T-helper 17 cell (primary cell): Measurements from ENCODE around the gene SLCO2B1. TPM values are rescaled to one million over a fixed set of nuclear protein-coding genes. Genes with fewer than 3 reads are reported as not detected.

Experiments
- ATAC-seq: fragments of 150-1000 bp; cut with Tn5 transposase; 2 replicates; pipeline ENCODE4 v1.10.0; 2021; ENCODE audit warnings: mild to moderate bottlenecking, moderate library complexity
- DNase-seq, 3 donors: peaks; one replicate each; pipeline versions ENCODE4 v3.0.0 to v3.0.0-alpha.2; 2020 to 2021
- H3K9me3 ChIP-seq: one replicate; pipeline ENCODE4 v1.7.0; 2013; ENCODE audit warnings: low read length, mild to moderate bottlenecking; ENCODE audit not compliant: control insufficient read depth, poor library complexity, severe bottlenecking
- H3K27ac Mint-ChIP-seq: one replicate; pipeline ENCODE4 v1.8.0; 2022; ENCODE audit warnings: mild to moderate bottlenecking, moderate library complexity, mixed read lengths
- H3K27me3 Mint-ChIP-seq: one replicate; pipeline ENCODE4 v1.8.0; 2022; ENCODE audit warnings: mixed read lengths
- H3K36me3 Mint-ChIP-seq: one replicate; pipeline ENCODE4 v1.8.0; 2022; ENCODE audit warnings: low read depth, mixed read lengths
- H3K4me1 Mint-ChIP-seq: one replicate; pipeline ENCODE4 v1.8.0; 2022; ENCODE audit warnings: mild to moderate bottlenecking, mixed read lengths
- H3K4me3 Mint-ChIP-seq: one replicate; pipeline ENCODE4 v1.8.0; 2022; ENCODE audit warnings: mild to moderate bottlenecking, moderate library complexity, mixed read lengths
- total RNA-seq, 4 donors: library from RNA in 2 of 4; stranded (reverse) in 2 of 4; gene quantifications; one replicate each; pipeline ENCODE4 v1.2.3 and lab custom pipeline; 2022 to 2026

SLCO2B1 gene
- total RNA-seq, 2 donors from 2014 or later: not detected

DNA sequence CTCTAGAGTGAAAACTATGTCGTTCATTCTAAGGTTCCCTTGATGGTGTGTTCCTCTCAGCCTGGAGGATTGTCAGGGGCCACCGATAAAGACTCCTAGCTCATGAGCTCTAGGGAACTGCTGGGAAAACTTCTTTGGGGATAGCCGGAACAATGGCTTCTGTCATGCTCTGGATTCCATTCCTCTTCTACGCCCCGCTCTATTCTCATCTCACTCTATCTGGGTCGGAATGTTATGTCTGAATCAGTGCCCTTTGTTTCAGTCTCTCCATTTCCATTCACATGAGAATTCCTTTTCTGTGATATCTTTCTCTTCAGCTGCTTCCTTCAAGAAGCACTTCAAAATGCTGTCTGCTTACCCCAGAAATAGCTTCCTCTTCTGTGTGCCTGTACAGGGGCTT, 16.9 kb upstream of the SLCO2B1 start:
- peaks cover 59% of the 10 kb centered on the region for H3K27me3 Mint-ChIP-seq
- no peaks in the 10 kb centered on the region for H3K9me3 ChIP-seq
- ATAC-seq: no peak
- no peak overlapping the region for H3K27ac Mint-ChIP-seq
- peaks cover 2% of the 10 kb centered on the region for H3K36me3 Mint-ChIP-seq
- H3K4me1 Mint-ChIP-seq: peaks cover 13% of the 10 kb centered on the region
- no peak overlapping the region for H3K4me3 Mint-ChIP-seq
- no peak for DNase-seq

DNA sequence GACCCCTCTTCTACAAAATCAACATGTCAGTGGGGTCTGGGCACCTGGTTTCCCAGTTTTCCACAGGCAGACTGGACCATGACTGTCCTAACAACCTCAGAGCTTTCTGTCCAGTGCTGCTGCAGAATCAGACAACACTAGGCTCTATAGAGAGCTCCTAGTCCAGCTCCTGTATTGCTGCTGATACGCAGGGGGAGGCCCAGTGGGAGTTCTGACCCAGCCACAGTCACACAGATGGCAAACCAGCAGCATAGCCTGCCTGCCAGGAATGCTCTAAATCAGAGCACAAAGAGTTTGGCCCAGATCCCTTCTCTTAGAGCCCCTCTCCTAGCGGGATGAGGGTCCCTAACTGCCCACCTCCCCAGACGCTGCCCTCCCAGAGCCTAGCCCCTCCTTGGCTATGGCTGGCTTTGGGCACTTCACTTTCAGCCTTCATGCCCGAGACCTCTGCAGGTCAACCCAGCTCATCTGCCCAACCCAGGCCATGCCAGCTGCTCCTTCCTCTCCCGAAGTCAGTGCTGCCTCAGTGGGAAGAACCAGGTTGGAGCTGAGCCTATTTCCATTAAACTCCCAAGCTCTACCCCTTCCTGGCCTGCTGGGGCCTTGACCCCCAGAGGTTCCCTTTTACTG, 15.8 kb upstream of the SLCO2B1 start:
- Mint-ChIP-seq H3K4me3 (no peak overlapping the region), H3K27ac (no peak overlapping the region), H3K27me3 (peaks cover 63% of the 10 kb centered on the region)

DNA sequence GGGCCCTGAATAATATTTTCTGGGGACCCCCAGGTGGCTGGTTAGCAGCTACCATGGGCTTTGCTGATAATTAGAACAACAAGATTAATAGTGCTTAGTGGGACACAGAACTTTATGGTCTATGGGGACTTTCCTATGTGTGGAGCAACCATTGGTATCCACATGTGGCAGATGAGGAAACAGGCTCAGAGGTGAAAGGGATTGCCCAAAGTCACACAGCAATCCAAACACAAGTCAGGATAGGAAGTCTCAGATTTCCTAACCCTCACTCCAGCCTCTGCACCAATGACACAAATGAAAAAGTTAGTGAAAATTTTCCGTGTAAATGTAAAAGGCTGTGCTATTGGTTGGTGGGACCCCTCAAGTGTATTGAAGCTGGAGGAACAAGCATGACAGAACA, 15.3 kb upstream of the SLCO2B1 start:
- no peak for DNase-seq
- H3K27ac Mint-ChIP-seq: no peak overlapping the region
- H3K4me3 Mint-ChIP-seq: no peak overlapping the region
- peaks cover 2% of the 10 kb centered on the region for H3K36me3 Mint-ChIP-seq
- H3K27me3 Mint-ChIP-seq: peaks cover 61% of the 10 kb centered on the region
- ATAC-seq: no peak
- H3K9me3 ChIP-seq: no peaks in the 10 kb centered on the region
- H3K4me1 Mint-ChIP-seq: peaks cover 18% of the 10 kb centered on the region

More for the DNA sequence above, 15.8 kb upstream of the SLCO2B1 start:
- peaks cover 2% of the 10 kb centered on the region for H3K36me3 Mint-ChIP-seq
- H3K9me3 ChIP-seq: no peaks in the 10 kb centered on the region
- DNase-seq (no peak), ATAC-seq (no peak)
- peaks cover 16% of the 10 kb centered on the region for H3K4me1 Mint-ChIP-seq

DNA sequence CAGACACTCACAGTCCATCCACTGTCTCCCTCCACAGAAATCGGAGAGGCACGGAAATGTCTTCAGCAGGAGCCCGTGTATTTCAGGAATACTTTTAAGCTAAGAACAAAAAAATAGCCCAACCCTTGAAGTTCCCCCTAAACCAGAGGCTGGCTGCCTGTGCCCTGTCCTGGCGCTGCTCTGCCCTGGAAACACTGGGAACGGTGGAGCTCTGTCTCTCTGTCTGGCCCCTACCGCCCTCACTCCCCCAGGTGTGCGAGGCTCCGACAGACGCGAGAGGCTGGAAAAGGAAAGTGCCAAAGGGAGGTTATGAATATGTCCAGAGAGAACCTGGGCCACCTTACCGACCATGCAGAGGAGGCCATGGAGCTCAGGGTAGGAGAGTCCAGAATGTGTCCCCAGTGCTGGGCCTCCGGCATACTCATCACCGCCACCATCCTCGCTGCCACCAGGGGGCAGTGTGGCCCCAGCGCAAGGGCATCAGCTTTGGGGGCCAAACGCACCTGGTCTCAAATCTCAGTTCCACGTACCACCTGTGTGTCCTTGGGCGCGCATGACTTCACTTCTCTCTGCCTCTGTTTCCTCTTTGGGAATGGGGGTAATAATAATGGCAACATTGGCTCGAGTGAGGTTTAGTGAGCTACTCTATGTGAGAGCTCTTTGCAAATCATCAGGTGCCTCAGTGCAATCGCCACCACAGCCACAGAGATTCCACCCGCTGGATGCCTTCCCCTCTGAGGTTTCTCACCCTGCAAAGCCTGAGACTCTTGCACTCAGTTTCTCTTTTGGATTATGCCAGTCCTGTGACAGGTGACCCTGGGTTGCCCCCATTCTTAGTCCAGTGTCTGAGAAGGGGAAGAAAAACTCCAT, 10.4 kb upstream of the SLCO2B1 start:
- H3K9me3 ChIP-seq: no peaks in the 10 kb centered on the region
- DNase-seq (peak; percentile 56 to 74 (median 68)), ATAC-seq (peak; percentile 67)
- no peak overlapping the region for H3K4me3 Mint-ChIP-seq
- H3K27ac Mint-ChIP-seq: no peak overlapping the region
- peaks cover 40% of the 10 kb centered on the region for H3K4me1 Mint-ChIP-seq
- H3K36me3 Mint-ChIP-seq: no peaks in the 10 kb centered on the region
- H3K27me3 Mint-ChIP-seq: peaks cover 34% of the 10 kb centered on the region

DNA sequence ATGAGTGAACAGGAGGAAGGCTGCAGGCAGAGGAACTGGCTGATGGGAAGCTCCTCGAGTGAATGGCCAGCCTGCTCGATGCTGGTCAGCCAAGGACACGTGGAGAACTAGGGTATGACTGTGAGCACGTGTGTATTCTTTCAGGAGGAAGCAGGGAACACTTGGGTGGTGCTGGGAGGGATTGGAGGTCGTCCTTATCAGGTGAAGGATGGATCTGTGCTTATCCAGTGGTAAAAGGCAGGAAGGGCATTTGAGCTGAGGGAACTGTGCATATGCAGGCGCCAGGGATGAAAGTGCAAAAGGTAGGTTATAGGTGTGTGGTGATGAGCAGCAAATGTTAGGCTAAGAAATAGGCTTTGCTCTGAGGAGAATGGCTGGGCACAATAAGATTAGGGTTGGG, 9.7 kb upstream of the SLCO2B1 start:
- ATAC-seq (no peak), DNase-seq (no peak)
- H3K4me1 Mint-ChIP-seq: peaks cover 38% of the 10 kb centered on the region
- H3K9me3 ChIP-seq: no peaks in the 10 kb centered on the region
- no peak overlapping the region for H3K27ac Mint-ChIP-seq
- H3K27me3 Mint-ChIP-seq: peaks cover 27% of the 10 kb centered on the region
- H3K4me3 Mint-ChIP-seq: no peak overlapping the region
- H3K36me3 Mint-ChIP-seq: no peaks in the 10 kb centered on the region

DNA sequence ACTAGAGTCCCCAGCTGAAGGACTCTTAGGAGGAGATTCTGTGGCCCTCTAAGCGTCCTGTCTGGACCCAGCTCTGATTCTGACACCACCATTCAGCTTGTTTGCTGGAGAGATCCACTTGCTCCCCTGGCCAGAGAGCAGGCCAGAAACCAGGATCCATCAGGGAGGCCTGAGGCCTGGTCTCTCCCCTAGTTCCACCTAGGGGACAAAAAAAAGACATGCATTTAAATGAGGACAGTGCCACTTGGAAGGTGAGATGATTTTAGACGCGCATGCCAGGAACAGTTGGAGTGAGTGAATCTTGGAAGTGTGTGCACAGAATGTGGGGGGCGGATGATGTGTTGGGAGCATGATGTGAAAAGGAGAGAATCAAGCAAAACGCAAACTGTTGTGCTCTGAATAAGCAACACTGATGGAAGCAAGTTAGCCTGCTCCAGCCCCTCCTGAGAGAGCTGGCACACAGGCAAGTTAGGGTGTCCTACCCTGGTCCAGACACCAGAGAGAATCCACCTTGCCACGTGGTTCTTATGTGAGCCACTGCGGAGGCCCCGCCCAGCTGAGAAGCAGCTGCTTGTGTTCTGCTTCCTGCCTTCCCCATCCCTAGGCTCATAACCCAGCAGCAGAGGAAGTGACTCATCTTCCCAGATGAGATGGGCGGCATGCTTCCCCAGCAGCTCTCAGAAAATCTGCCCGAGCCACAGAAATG, 8.0 kb upstream of the SLCO2B1 start:
- DNase-seq (peak; percentile 26 to 42 (median 30)), ATAC-seq (peak; percentile 89)
- no peaks in the 10 kb centered on the region for H3K9me3 ChIP-seq
- H3K4me1 Mint-ChIP-seq: peaks cover 38% of the 10 kb centered on the region
- H3K4me3 Mint-ChIP-seq: peak overlapping the region; percentile 84
- H3K27ac Mint-ChIP-seq: peak overlapping the region; percentile 74
- peaks cover 10% of the 10 kb centered on the region for H3K27me3 Mint-ChIP-seq
- H3K36me3 Mint-ChIP-seq: no peaks in the 10 kb centered on the region

DNA sequence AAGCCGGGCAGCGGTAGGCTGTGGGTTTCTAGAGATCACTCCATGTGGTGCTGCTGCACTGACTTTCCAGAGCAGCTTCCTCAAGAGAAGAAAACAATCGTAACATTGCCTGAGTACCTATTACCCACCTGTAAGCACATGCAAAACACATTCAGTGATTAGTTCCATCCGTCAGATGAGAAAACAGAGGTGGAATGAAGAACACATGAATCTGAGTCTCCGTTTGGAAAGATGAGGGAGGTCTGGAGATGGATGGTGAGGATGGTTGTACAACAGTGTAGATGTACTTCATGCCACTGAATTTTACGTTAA, 7.5 kb upstream of the SLCO2B1 start:
- no peak for ATAC-seq
- no peak for DNase-seq
- Mint-ChIP-seq H3K27ac (peak overlapping the region; percentile 74), H3K4me1 (peaks cover 34% of the 10 kb centered on the region), H3K4me3 (peak overlapping the region; percentile 84), H3K27me3 (peaks cover 5% of the 10 kb centered on the region), H3K36me3 (no peaks in the 10 kb centered on the region)
- no peaks in the 10 kb centered on the region for H3K9me3 ChIP-seq

DNA sequence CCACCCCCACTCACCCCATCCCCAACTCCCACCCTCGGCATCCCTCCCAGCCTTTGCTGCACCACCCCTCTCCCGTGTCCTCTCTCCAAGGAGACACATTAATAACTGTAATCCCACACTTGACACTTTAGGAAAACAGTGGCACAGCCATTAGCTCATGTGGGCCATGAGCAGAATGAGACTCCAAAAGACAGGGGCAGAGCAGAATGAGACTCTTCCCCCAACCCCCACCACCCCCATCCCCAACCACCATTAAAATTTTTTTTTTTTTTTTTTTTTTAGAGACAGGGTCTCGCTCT, 6.2 kb upstream of the SLCO2B1 start:
- no peak for ATAC-seq
- H3K9me3 ChIP-seq: no peaks in the 10 kb centered on the region
- H3K4me1 Mint-ChIP-seq: peaks cover 31% of the 10 kb centered on the region
- H3K27ac Mint-ChIP-seq: peak overlapping the region; percentile 74
- no peak overlapping the region for H3K4me3 Mint-ChIP-seq
- no peaks in the 10 kb centered on the region for H3K36me3 Mint-ChIP-seq
- no peak for DNase-seq
- H3K27me3 Mint-ChIP-seq: no peaks in the 10 kb centered on the region

DNA sequence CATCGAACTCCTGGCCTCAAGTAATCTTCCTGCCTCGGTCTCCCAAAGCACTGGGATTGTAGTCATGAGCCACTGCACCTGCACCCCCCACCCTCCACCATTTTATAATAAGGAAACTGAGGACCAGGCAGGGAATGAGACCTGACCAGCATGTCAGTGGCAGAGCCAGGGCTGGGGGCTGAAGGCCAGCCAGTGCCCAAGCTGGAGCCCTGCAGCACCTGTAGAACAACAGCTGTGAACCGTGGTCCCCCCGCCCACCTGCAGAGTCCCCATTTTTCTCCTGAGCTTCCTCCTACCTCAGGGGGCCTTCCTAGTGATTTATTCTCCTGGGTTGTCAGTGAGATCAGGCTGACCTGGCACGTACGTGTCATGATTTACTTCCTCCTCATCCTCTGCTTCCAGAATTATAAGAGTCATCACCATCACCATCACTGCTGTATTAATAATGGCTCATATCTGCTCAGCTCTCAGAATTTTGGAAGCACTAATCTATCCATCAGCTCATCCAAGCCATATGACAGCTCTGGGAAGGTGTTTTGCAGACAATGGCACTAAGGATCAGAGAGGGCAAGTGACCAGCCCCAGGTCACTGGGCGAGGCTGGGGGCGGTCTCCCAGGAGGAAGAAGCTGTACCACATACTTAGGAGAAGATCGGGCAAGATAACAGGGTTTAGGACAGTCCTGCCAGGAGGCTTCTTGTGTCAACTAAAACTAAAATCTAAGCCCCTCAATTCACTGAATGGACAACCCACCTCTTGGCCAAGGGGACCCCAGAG, 5.5 kb upstream of the SLCO2B1 start:
- H3K27me3 Mint-ChIP-seq: no peaks in the 10 kb centered on the region
- H3K27ac Mint-ChIP-seq: no peak overlapping the region
- H3K4me3 Mint-ChIP-seq: no peak overlapping the region
- no peaks in the 10 kb centered on the region for H3K9me3 ChIP-seq
- H3K4me1 Mint-ChIP-seq: peaks cover 31% of the 10 kb centered on the region
- H3K36me3 Mint-ChIP-seq: no peaks in the 10 kb centered on the region
- DNase-seq (no peak), ATAC-seq (no peak)

DNA sequence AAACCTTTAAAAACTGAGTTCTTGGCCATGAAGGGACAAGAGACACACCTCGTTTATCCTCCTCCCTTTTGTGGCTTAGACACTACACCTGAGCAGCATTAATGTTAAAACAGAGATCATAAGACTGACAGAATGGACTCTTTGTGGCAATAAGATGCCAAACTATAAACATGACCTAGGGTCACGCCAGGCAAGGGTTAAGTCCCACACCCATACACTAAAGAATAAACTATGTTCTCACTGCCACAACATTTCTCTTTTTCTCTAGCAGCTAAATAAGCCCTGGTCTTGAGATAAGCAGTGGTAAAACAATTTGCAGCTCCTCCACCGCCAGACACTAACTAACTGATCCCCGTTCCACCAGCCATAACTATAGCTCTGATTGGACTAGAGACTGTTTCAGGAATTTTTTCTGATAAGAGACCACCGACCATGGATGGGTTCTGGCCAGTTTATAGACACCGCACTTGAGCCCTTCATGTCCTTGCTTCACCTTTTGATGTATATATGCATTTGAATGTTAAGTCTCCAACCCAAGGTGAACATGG, 4.9 kb upstream of the SLCO2B1 start:
- DNase-seq: no peak
- H3K4me1 Mint-ChIP-seq: peaks cover 27% of the 10 kb centered on the region
- ATAC-seq: no peak
- no peak overlapping the region for H3K4me3 Mint-ChIP-seq
- H3K27ac Mint-ChIP-seq: no peak overlapping the region
- H3K36me3 Mint-ChIP-seq: no peaks in the 10 kb centered on the region
- no peaks in the 10 kb centered on the region for H3K9me3 ChIP-seq
- peaks cover 5% of the 10 kb centered on the region for H3K27me3 Mint-ChIP-seq

DNA sequence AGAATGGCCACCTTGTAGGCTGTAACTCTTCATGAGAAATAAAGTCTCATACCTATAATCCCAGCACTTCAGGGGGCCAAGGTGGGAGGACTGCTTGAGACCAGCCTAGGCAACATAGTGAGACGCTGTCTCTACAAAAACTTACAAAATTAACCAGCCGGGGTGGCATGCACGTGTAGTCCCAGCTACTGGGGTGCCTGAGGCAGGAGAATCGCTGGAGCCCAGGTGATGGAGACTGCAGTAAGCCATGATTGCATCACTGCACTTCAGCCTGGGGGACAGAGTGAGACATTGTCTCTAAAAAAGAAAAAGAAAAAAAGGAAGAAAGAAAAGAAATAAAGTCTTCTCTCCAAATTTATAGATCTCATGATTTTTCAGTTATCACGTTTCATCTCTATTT, 4.2 kb upstream of the SLCO2B1 start:
- Mint-ChIP-seq H3K27ac (no peak overlapping the region), H3K27me3 (peaks cover 12% of the 10 kb centered on the region), H3K4me3 (no peak overlapping the region), H3K4me1 (peaks cover 21% of the 10 kb centered on the region), H3K36me3 (peaks cover 3% of the 10 kb centered on the region)
- ATAC-seq: no peak
- no peak for DNase-seq
- H3K9me3 ChIP-seq: no peaks in the 10 kb centered on the region

DNA sequence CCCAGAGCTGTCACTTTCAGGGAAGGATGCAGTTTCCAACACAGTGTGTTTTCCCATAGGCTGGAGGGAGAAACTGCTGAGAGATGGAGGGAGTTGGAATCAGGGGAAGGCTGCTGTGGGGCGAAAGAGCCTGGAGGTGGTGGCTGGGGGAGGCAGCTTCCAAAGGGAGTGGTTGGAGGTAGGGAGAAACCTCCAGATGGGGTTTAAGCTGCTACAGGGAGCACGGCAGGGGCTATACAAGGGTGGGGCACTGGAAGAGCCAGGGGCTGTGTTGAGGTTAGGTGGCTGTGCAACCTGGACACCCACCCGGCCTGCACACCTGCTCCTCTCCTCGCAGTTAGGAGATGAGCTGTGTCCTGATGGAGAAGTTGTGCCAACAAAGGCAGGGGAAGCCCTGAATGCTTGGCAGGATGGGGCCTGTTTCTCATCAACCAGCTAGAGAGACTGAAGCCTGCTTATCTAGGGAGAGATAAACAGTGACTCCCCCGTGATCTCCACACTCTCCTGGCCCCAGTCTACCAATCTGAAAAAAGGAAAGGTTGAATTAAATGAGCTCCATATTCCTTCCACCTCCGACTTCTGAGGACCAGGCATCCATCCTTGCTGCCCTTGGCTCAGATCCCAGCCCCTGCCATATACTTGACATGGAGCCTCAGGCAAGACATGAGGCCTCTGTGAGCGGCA, 3.6 kb upstream of the SLCO2B1 start:
- H3K4me1 Mint-ChIP-seq: peaks cover 19% of the 10 kb centered on the region
- H3K27ac Mint-ChIP-seq: no peak overlapping the region
- H3K4me3 Mint-ChIP-seq: no peak overlapping the region
- H3K9me3 ChIP-seq: no peaks in the 10 kb centered on the region
- DNase-seq: no peak
- H3K36me3 Mint-ChIP-seq: peaks cover 3% of the 10 kb centered on the region
- ATAC-seq: no peak
- H3K27me3 Mint-ChIP-seq: peaks cover 18% of the 10 kb centered on the region
